Measurements from ENCODE around the gene PROM1. TPM values are rescaled to one million over a fixed set of nuclear protein-coding genes. Genes with fewer than 3 reads are reported as not detected.

PROM1 gene
- polyA plus RNA-seq, 3 donors: not detected

DNA sequence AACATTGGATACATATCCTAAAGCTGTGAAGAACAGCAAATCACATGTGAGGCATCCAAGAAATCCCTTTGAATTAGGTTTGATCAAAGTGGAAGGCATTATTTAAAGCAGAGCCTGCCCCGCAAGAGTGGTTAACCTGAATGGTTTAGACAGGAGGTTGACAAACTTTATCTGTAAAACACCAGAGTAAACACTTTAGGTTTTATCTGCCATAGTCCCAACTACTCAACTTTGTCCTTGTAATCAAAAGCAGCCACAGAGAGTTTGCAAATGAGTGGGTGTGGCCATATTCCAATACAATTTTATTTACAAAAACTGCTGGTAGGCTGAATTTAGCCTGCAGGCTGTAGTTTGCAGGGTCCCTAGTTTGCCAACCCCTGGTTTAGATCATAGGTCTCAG is 95.6 kb downstream of the PROM1 start:
- WGBS (ENCODE audit: insufficient coverage): no CpG with 5 or more reads among the region's 1 CpG
- Histone ChIP-seq H3K27me3 (ENCODE audit: control insufficient read depth in 2 of 2, insufficient read depth in 2 of 2, low read length in 2 of 2) (no peaks in the 10 kb centered on the region), H3K79me2 (ENCODE audit: insufficient read depth, low read length) (no peaks in the 10 kb centered on the region), H3K27ac (ENCODE audit: low read depth in 1 of 2, low read length in 2 of 2) (no peak overlapping the region), H4K20me1 (ENCODE audit: insufficient read depth, low read length) (no peaks in the 10 kb centered on the region), H3K9ac (ENCODE audit: insufficient read depth, low read length, poor library complexity, severe bottlenecking) (no peak overlapping the region), H3K4me1 (ENCODE audit: control insufficient read depth in 1 of 2, insufficient read depth in 2 of 2, low read length in 2 of 2) (peaks cover 10 to 11% of the 10 kb centered on the region in 2 donors), H3K4me3 (replicated peaks in 1 of 3; ENCODE audit: low read depth in 2 of 3, low read length in 3 of 3) (no peak overlapping the region), H2AFZ (ENCODE audit: insufficient read depth, low read depth, low read length, poor library complexity, severe bottlenecking) (no peak overlapping the region), H3K9me3 (replicated peaks in 1 of 2; ENCODE audit: control insufficient read depth in 1 of 2, insufficient read depth in 1 of 2, low read length in 2 of 2) (no peaks in the 10 kb centered on the region), H3K4me2 (replicated peaks; ENCODE audit: extremely low read depth, low read length, poor library complexity, severe bottlenecking) (no peak overlapping the region), H3K36me3 (replicated peaks in 1 of 2; ENCODE audit: control insufficient read depth in 1 of 2, insufficient read depth in 2 of 2, low read length in 2 of 2) (no peaks in the 10 kb centered on the region)
- Mint-ChIP-seq H3K4me3 (no peak overlapping the region), H3K27me3 (ENCODE audit: low read depth in 3 of 3) (no peaks in the 10 kb centered on the region), H3K27ac (no peak overlapping the region), H3K9me3 (no peaks in the 10 kb centered on the region), H3K4me1 (peaks cover 15% of the 10 kb centered on the region), H3K36me3 (no peaks in the 10 kb centered on the region)
- intact Hi-C loops (cut with micrococcal nuclease): no loop called here
- no peak for TF ChIP-seq CTCF (IDR thresholded peaks at IDR 0.05)
- no peak for DNase-seq

GRCh38 chr4:15986907-15987306 is 96.9 kb downstream of the PROM1 start:
- Histone ChIP-seq H3K27ac (ENCODE audit: low read depth in 1 of 2, low read length in 2 of 2) (no peak overlapping the region), H3K27me3 (ENCODE audit: control insufficient read depth in 2 of 2, insufficient read depth in 2 of 2, low read length in 2 of 2) (no peaks in the 10 kb centered on the region), H3K9me3 (replicated peaks in 1 of 2; ENCODE audit: control insufficient read depth in 1 of 2, insufficient read depth in 1 of 2, low read length in 2 of 2) (no peaks in the 10 kb centered on the region), H3K79me2 (ENCODE audit: insufficient read depth, low read length) (no peaks in the 10 kb centered on the region), H3K9ac (ENCODE audit: insufficient read depth, low read length, poor library complexity, severe bottlenecking) (no peak overlapping the region), H3K4me1 (ENCODE audit: control insufficient read depth in 1 of 2, insufficient read depth in 2 of 2, low read length in 2 of 2) (peaks cover 5 to 6% of the 10 kb centered on the region in 2 donors), H3K36me3 (replicated peaks in 1 of 2; ENCODE audit: control insufficient read depth in 1 of 2, insufficient read depth in 2 of 2, low read length in 2 of 2) (no peaks in the 10 kb centered on the region), H3K4me3 (replicated peaks in 1 of 3; ENCODE audit: low read depth in 2 of 3, low read length in 3 of 3) (no peak overlapping the region), H2AFZ (ENCODE audit: insufficient read depth, low read depth, low read length, poor library complexity, severe bottlenecking) (peak overlapping the region; percentile 52), H4K20me1 (ENCODE audit: insufficient read depth, low read length) (no peaks in the 10 kb centered on the region), H3K4me2 (replicated peaks; ENCODE audit: extremely low read depth, low read length, poor library complexity, severe bottlenecking) (no peak overlapping the region)
- intact Hi-C loops (cut with micrococcal nuclease): no loop called here
- Mint-ChIP-seq H3K4me1 (peaks cover 6% of the 10 kb centered on the region), H3K27ac (no peak overlapping the region), H3K4me3 (no peak overlapping the region), H3K27me3 (ENCODE audit: low read depth in 3 of 3) (no peaks in the 10 kb centered on the region), H3K9me3 (no peaks in the 10 kb centered on the region), H3K36me3 (no peaks in the 10 kb centered on the region)
- TF ChIP-seq CTCF (IDR thresholded peaks at IDR 0.05): no peak
- DNase-seq: no peak
- WGBS (ENCODE audit: insufficient coverage): 80% methylated on average over 3 of the region's 5 CpGs

All from CD14-positive monocyte (primary cell).